ENCODE results near the gene KRT76. TPM values are rescaled to one million over a fixed set of nuclear protein-coding genes. Genes with fewer than 3 reads are reported as not detected.

The KRT76 gene
- total RNA-seq, 4 donors from 2014 or later, result not detected

DNA sequence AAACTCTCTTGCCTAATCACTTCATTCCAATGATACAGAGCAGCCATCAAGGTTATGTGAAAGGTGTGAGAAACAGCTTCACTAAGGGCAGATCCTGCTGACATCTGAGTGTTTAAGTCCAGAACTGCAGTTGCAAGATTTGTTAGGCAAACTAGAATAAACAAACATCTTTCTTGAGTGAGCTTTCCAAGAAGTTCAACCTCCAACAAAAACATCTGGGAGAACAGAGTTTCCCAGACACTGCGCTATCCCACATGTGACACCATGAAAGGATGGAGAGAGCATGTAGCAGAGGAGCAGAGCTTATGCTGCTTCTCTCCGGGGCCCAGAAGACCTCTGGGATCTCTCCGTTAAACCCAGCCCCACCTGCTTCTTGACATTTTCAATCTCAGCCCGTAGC is 5.6 kb downstream of the KRT76 start:
- H3K27ac ChIP-seq, result no peak overlapping the region
- no peaks in the 10 kb centered on the region for H3K4me1 ChIP-seq
- no peak for DNase-seq
- intact Hi-C loops (cut with DNase I; ENCODE audit: low total_unique reads) (no loop called here), in situ Hi-C loops (cut with MboI; ENCODE audit: low pct_ligation_motif_present in 1 of 4, low pct_unique_long_range_greater_than_20kb in 1 of 4, low sequenced_read_pairs in 3 of 4) (no loop called here)
- no peak overlapping the region for H3K4me3 ChIP-seq
- no peaks in the 10 kb centered on the region for H3K27me3 ChIP-seq
- TF ChIP-seq POLR2A (IDR thresholded peaks at IDR 0.05) (no peak), POLR2AphosphoS5 (IDR thresholded peaks at IDR 0.05) (no peak), EP300 (IDR thresholded peaks at IDR 0.05; ENCODE audit: low read depth) (no peak), CTCF (IDR thresholded peaks at IDR 0.05) (no peak)
- H3K9me3 ChIP-seq, result no peaks in the 10 kb centered on the region
- 76% methylated on average over 4 of the region's 4 CpGs; no CpG with 5 or more reads in 1 of the 2 donors for WGBS, 2 donors (ENCODE audit: low coverage in 1 of 2)
- no peaks in the 10 kb centered on the region for H3K36me3 ChIP-seq

DNA sequence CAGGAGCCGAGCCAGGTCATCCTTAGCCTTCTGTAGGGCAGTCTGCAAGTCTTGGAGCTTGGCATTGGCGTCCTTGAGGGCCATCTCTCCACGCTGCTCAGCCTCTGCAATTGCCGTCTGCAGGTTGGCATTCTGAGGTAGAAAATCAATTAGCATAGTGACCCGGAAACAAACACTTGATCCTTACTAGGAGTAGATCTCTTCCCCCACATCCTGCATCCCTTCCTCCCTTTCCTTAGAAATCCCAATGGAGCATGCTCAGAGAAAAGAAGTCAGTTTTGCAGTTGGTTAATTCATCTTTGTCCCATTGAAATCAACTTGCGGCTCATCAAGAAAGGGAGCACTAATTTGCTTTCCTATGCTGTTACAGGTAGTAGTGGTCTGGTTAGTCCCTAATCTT is 6.1 kb downstream of the KRT76 start:
- no peak for DNase-seq
- TF ChIP-seq EP300 (IDR thresholded peaks at IDR 0.05; ENCODE audit: low read depth), result no peak
- TF ChIP-seq POLR2A (IDR thresholded peaks at IDR 0.05), result no peak
- no peaks in the 10 kb centered on the region for H3K4me1 ChIP-seq
- H3K36me3 ChIP-seq, result no peaks in the 10 kb centered on the region
- H3K27me3 ChIP-seq, result no peaks in the 10 kb centered on the region
- in situ Hi-C loops (cut with MboI; ENCODE audit: low pct_ligation_motif_present in 1 of 4, low pct_unique_long_range_greater_than_20kb in 1 of 4, low sequenced_read_pairs in 3 of 4), result no loop called here
- intact Hi-C loops (cut with DNase I; ENCODE audit: low total_unique reads), result no loop called here
- H3K27ac ChIP-seq, result no peak overlapping the region
- H3K4me3 ChIP-seq, result no peak overlapping the region
- no peaks in the 10 kb centered on the region for H3K9me3 ChIP-seq
- WGBS, 2 donors (ENCODE audit: low coverage in 1 of 2), result 52 to 72% methylated on average over 2 to 6 of the region's 6 CpGs

DNA sequence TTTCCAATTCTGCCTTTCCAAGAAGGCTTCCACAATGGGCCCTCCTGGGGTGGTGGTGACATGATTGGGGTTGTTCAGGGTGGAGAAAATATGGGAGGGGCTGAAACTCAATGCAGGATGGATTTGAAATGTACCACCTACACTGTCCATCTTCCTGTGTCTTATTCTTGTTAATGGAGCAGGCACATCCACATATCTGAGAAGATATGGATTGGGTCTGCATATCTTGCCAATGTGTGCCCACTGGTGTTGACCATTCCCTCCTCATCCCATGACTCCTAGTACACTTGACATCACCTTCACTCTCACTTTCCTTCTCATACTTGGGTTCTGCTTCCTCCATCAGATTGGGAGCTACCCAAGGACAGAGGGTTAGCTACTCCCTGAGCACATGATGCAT is 7.2 kb downstream of the KRT76 start:
- no peaks in the 10 kb centered on the region for H3K36me3 ChIP-seq
- no peaks in the 10 kb centered on the region for H3K27me3 ChIP-seq

GRCh38 chr12:52769354-52769753 is 7.8 kb downstream of the KRT76 start:
- TF ChIP-seq CTCF (IDR thresholded peaks at IDR 0.05), result no peak
- TF ChIP-seq EP300 (IDR thresholded peaks at IDR 0.05; ENCODE audit: low read depth), result no peak
- TF ChIP-seq POLR2A (IDR thresholded peaks at IDR 0.05), result no peak
- TF ChIP-seq POLR2AphosphoS5 (IDR thresholded peaks at IDR 0.05), result no peak
- H3K36me3 ChIP-seq, result no peaks in the 10 kb centered on the region
- in situ Hi-C loops (cut with MboI; ENCODE audit: low pct_ligation_motif_present in 1 of 4, low pct_unique_long_range_greater_than_20kb in 1 of 4, low sequenced_read_pairs in 3 of 4), result no loop called here
- no peaks in the 10 kb centered on the region for H3K4me1 ChIP-seq
- no peak overlapping the region for H3K27ac ChIP-seq
- no peak for DNase-seq
- H3K9me3 ChIP-seq, result no peaks in the 10 kb centered on the region
- no peak overlapping the region for H3K4me3 ChIP-seq
- WGBS, 2 donors (ENCODE audit: low coverage in 1 of 2), result 54% methylated on average over 3 of the region's 3 CpGs; no CpG with 5 or more reads in 1 of the 2 donors
- intact Hi-C loops (cut with DNase I; ENCODE audit: low total_unique reads), result no loop called here
- H3K27me3 ChIP-seq, result no peaks in the 10 kb centered on the region

More for the DNA sequence above, 7.2 kb downstream of the KRT76 start:
- Histone ChIP-seq H3K9me3 (no peaks in the 10 kb centered on the region), H3K4me3 (no peak overlapping the region), H3K4me1 (no peaks in the 10 kb centered on the region), H3K27ac (no peak overlapping the region)
- intact Hi-C loops (cut with DNase I; ENCODE audit: low total_unique reads), result no loop called here
- no peak for TF ChIP-seq POLR2AphosphoS5 (IDR thresholded peaks at IDR 0.05)
- no peak for TF ChIP-seq EP300 (IDR thresholded peaks at IDR 0.05; ENCODE audit: low read depth)
- TF ChIP-seq CTCF (IDR thresholded peaks at IDR 0.05), result no peak
- no peak for TF ChIP-seq POLR2A (IDR thresholded peaks at IDR 0.05)
- in situ Hi-C loops (cut with MboI; ENCODE audit: low pct_ligation_motif_present in 1 of 4, low pct_unique_long_range_greater_than_20kb in 1 of 4, low sequenced_read_pairs in 3 of 4), result no loop called here
- DNase-seq, result no peak

- in situ Hi-C loops (cut with MboI; ENCODE audit: low pct_ligation_motif_present in 1 of 4, low pct_unique_long_range_greater_than_20kb in 1 of 4, low sequenced_read_pairs in 3 of 4), result no loop called here
- Histone ChIP-seq H3K27ac (no peak overlapping the region), H3K27me3 (no peaks in the 10 kb centered on the region), H3K36me3 (no peaks in the 10 kb centered on the region), H3K9me3 (no peaks in the 10 kb centered on the region), H3K4me1 (no peaks in the 10 kb centered on the region), H3K4me3 (no peak overlapping the region)
- 40 to 84% methylated on average over 1 to 10 of the region's 10 CpGs for WGBS, 2 donors (ENCODE audit: low coverage in 1 of 2)
- no peak for DNase-seq
- TF ChIP-seq EP300 (IDR thresholded peaks at IDR 0.05; ENCODE audit: low read depth) (no peak), POLR2A (IDR thresholded peaks at IDR 0.05) (no peak), CTCF (IDR thresholded peaks at IDR 0.05) (no peak), POLR2AphosphoS5 (IDR thresholded peaks at IDR 0.05) (no peak)
- intact Hi-C loops (cut with DNase I; ENCODE audit: low total_unique reads), result no loop called here
Measured at GRCh38 chr12:52768479-52769200, 8.5 kb downstream of the KRT76 start.
